Subcutaneous abdominal adipose tissue (tissue), 5 donors: ENCODE data around the gene SRCAP.

Source experiments
- H3K27ac ChIP-seq: one replicate; pipeline ENCODE4 v1.7.0; 2013; ENCODE audit warnings: low read depth, mild to moderate bottlenecking, inconsistent platforms, low read length, moderate library complexity
- H3K27me3 ChIP-seq, 5 donors: one replicate each; pipeline ENCODE4 v1.7.0; 2013; ENCODE audit warnings: low read length in 5 of 5, inconsistent platforms in 1 of 5; ENCODE audit not compliant: control insufficient read depth in 5 of 5, insufficient read depth in 4 of 5
- H3K36me3 ChIP-seq, 5 donors: one replicate each; pipeline ENCODE4 v1.7.0; 2013; ENCODE audit warnings: low read length in 5 of 5; ENCODE audit not compliant: control insufficient read depth in 5 of 5, insufficient read depth in 5 of 5
- H3K4me1 ChIP-seq, 5 donors: one replicate each; pipeline ENCODE4 v1.7.0; 2013; ENCODE audit warnings: low read length in 5 of 5, mild to moderate bottlenecking in 3 of 5, moderate library complexity in 1 of 5; ENCODE audit not compliant: control insufficient read depth in 5 of 5, insufficient read depth in 5 of 5
- H3K4me3 ChIP-seq, 5 donors: one replicate each; pipeline ENCODE4 v1.7.0; 2013; ENCODE audit warnings: low read length in 5 of 5, low read depth in 1 of 5
- H3K9ac ChIP-seq, 5 donors: one replicate each; pipeline ENCODE4 v1.7.0; 2013; ENCODE audit warnings: low read length in 5 of 5, mild to moderate bottlenecking in 4 of 5, moderate library complexity in 3 of 5
- H3K9me3 ChIP-seq, 5 donors: one replicate each; pipeline ENCODE4 v1.7.0; 2013; ENCODE audit warnings: low read length in 5 of 5; ENCODE audit not compliant: control insufficient read depth in 5 of 5
- donor health status: healthy.
- donor health status: healthy.
- donor health status: healthy.
- donor health status: healthy.
- donor health status: healthy.

Gene SRCAP

DNA sequence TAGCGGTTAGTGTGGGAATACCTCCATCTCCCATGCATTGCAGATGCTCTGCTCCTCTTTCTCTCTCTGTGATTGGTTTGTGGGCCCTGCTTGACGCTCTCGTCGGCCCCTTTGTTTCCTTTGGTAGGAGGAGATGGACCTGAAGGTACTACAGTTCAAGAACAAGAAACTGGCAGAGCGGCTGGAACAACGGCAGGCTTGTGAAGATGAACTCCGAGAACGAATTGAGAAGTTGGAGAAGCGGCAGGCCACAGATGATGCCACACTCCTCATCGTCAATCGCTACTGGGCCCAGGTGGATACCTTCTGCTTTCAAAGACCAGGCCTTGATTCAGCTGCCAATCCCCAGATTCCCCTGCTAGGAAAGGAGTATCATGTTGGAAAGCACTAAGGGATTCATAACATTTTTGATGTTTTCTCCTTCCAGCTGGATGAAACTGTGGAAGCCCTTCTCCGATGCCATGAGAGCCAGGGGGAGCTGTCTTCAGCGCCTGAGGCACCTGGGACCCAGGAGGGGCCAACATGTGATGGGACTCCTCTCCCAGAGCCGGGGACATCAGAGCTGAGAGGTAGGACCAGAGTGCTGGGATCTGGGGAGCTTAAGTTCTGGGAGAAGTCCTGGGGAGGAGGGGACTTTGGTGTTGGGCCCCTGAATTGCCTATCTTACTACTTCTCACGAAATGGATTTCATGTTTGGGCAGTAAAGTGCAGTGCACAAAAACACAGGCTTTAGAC lies 64.2 kb downstream of the SRCAP start:
- H3K27me3 ChIP-seq, result no peaks in the 10 kb centered on the region

GRCh38 chr16:30764086-30764485 lies 65.1 kb downstream of the SRCAP start:
- H3K9ac ChIP-seq, result no peak overlapping the region
- no peaks in the 10 kb centered on the region for H3K9me3 ChIP-seq
- no peak overlapping the region for H3K27ac ChIP-seq
- no peak overlapping the region for H3K4me3 ChIP-seq
- no peaks in the 10 kb centered on the region for H3K27me3 ChIP-seq
- peaks cover 7 to 39% (median 28%) of the 10 kb centered on the region in 5 donors for H3K4me1 ChIP-seq
- peaks cover 7 to 60% (median 60%) of the 10 kb centered on the region in 5 donors for H3K36me3 ChIP-seq

More for the DNA sequence above, 64.2 kb downstream of the SRCAP start:
- H3K4me3 ChIP-seq, result peak overlapping the region; percentile 83 to 97 (median 93)
- peak overlapping the region; percentile 73 to 86 (median 75) for H3K9ac ChIP-seq
- H3K9me3 ChIP-seq, result no peaks in the 10 kb centered on the region
- H3K4me1 ChIP-seq, result peaks cover 7 to 48% (median 28%) of the 10 kb centered on the region in 5 donors
- peak overlapping the region; percentile 69 for H3K27ac ChIP-seq
- peaks cover 7 to 56% (median 51%) of the 10 kb centered on the region in 5 donors for H3K36me3 ChIP-seq

DNA sequence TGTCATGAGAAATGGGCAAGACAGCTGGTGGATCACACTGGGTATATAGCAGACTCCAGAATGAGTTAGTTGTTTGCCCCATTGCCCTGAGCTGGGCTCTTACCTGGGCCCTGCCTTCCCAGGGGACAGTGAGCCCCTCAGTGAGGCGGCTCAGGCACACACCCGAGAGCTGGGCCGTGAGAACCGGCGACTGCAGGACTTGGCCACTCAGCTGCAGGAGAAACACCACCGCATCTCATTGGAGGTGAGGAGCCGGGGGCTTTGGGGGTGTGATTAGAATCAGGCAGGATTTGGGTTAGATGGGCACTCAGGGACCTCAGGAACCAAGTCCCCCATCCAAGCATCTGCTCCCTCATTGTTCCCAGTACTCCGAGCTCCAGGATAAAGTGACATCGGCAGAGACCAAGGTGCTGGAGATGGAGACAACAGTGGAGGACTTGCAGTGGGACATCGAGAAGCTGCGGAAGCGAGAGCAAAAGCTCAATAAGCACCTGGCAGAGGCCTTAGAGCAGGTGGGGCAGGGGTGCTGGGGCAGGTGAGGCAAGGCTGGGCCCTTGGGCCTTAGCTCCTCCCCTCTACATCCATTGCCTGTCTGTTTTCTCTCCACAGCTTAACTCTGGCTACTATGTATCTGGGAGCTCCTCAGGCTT lies 66.0 kb downstream of the SRCAP start:
- Histone ChIP-seq H3K9me3 (no peaks in the 10 kb centered on the region), H3K4me1 (peaks cover 7 to 34% (median 28%) of the 10 kb centered on the region in 5 donors), H3K9ac (no peak overlapping the region), H3K36me3 (peaks cover 7 to 69% (median 67%) of the 10 kb centered on the region in 5 donors), H3K27me3 (no peaks in the 10 kb centered on the region), H3K4me3 (no peak overlapping the region), H3K27ac (no peak overlapping the region)

DNA sequence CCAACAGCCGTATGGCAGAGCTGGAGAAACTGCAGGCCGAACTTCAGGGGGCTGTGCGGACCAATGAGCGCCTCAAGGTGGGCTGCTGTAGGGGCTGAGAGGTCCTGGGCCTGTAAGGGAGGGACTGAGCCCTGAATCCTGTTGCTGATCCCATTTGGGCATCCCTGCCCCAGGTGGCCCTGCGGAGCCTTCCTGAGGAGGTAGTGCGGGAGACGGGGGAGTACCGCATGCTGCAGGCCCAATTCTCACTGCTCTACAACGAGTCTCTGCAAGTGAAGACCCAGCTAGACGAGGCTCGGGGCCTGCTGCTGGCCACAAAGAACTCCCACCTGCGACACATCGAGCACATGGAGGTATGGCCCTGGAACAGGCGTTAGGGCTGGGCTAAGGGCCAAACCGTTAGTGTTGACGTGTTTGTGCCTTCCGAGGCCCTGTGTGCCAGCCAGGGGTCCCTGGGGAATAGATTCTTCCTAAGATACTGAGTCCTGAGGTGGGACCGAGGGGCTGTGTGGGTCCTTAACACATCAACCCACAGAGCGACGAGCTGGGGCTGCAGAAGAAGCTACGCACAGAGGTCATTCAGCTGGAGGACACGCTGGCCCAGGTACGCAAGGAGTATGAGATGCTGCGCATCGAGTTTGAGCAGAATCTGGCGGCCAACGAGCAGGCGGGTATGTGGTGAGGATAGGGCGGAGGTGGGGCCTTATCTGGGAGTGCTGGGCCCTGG lies 67.4 kb downstream of the SRCAP start:
- H3K36me3 ChIP-seq, result peaks cover 7 to 83% (median 80%) of the 10 kb centered on the region in 5 donors
- no peaks in the 10 kb centered on the region for H3K27me3 ChIP-seq
- H3K9me3 ChIP-seq, result no peaks in the 10 kb centered on the region
- H3K4me1 ChIP-seq, result peaks cover 7 to 26% (median 22%) of the 10 kb centered on the region in 5 donors
- no peak overlapping the region for H3K9ac ChIP-seq
- H3K27ac ChIP-seq, result no peak overlapping the region
- H3K4me3 ChIP-seq, result no peak overlapping the region

- Histone ChIP-seq H3K4me1 (peaks cover 7 to 21% (median 17%) of the 10 kb centered on the region in 5 donors), H3K36me3 (peaks cover 7 to 88% (median 85%) of the 10 kb centered on the region in 5 donors), H3K27me3 (no peaks in the 10 kb centered on the region), H3K9ac (no peak overlapping the region), H3K9me3 (no peaks in the 10 kb centered on the region), H3K27ac (no peak overlapping the region), H3K4me3 (no peak overlapping the region)
Measured at GRCh38 chr16:30766933-30767284, 67.9 kb downstream of the SRCAP start.

- peaks cover 5 to 13% (median 12%) of the 10 kb centered on the region in 5 donors for H3K4me1 ChIP-seq
- H3K4me3 ChIP-seq, result no peak overlapping the region
- no peak overlapping the region for H3K27ac ChIP-seq
- peaks cover 7 to 98% (median 95%) of the 10 kb centered on the region in 5 donors for H3K36me3 ChIP-seq
- no peak overlapping the region for H3K9ac ChIP-seq
- no peaks in the 10 kb centered on the region for H3K27me3 ChIP-seq
- no peaks in the 10 kb centered on the region for H3K9me3 ChIP-seq
Measured at GRCh38 chr16:30767767-30768465, 68.9 kb downstream of the SRCAP start.

DNA sequence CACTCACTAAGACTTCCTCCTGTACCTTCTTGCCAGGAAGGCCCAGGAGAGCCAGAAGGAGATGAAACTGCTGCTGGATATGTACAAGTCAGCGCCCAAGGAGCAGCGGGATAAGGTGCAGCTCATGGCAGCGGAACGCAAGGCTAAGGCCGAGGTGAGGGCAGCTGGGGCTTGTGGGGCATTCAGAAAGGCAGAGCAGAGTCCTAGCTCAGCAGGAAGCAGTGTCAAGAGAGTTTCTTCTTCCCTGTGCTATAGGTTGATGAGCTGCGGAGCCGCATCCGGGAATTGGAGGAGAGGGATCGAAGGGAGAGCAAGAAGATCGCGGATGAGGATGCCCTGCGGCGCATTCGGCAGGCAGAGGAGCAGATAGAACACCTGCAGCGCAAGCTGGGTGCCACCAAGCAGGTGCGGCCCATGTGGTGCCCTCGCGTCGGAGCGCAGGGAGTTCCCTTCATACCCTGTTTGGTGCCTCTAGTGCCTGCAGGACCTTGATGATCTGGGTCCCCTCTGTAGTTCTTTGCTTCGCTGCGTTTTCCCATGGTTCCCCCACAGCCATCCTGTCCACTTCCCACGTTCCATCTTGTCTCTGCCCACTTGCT lies 69.7 kb downstream of the SRCAP start:
- no peak overlapping the region for H3K4me3 ChIP-seq
- peaks cover 0 to 6% (median 4%) of the 10 kb centered on the region in 5 donors for H3K4me1 ChIP-seq
- H3K9me3 ChIP-seq, result no peaks in the 10 kb centered on the region
- no peak overlapping the region for H3K9ac ChIP-seq
- H3K36me3 ChIP-seq, result peaks cover 5 to 99% (median 96%) of the 10 kb centered on the region in 5 donors
- no peaks in the 10 kb centered on the region for H3K27me3 ChIP-seq
- H3K27ac ChIP-seq, result no peak overlapping the region

DNA sequence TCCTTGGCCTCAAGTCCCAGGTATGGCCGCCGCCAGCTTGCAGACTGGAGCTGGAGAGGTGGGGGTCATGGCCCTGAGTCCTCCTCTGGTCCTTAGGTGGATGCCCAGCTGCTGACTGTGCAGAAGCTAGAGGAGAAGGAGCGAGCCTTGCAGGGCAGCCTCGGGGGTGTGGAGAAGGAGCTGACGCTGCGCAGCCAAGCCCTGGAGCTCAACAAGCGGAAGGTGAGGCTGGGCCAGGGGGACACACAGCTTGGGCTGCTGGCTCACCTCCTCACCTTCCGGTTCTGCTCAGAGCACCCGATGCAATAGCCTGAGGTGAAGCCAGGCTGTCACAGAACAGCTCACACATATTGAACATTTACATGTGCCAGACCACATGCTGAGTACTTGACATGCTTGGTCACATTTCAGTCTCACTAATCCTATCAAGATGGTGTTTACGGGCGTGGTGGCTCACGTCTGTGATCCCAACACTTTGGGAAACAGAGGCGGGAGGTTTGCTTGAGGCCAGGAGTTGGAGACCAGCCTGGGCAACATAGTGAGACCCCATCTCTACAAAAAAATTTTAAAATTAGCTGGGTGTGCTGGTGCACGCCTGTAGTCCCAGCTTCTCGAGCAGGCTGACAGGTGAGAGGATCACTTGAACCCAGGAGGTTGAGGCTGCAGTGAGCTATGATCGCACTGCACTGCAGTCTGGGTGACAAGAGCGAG lies 70.6 kb downstream of the SRCAP start:
- H3K36me3 ChIP-seq, result peaks cover 3 to 98% (median 96%) of the 10 kb centered on the region in 5 donors
- H3K27ac ChIP-seq, result no peak overlapping the region
- no peaks in the 10 kb centered on the region for H3K27me3 ChIP-seq
- H3K9me3 ChIP-seq, result no peaks in the 10 kb centered on the region
- no peak overlapping the region for H3K9ac ChIP-seq
- no peak overlapping the region for H3K4me3 ChIP-seq
- peaks cover under 1 to 5% (median 2%) of the 10 kb centered on the region in 5 donors for H3K4me1 ChIP-seq

DNA sequence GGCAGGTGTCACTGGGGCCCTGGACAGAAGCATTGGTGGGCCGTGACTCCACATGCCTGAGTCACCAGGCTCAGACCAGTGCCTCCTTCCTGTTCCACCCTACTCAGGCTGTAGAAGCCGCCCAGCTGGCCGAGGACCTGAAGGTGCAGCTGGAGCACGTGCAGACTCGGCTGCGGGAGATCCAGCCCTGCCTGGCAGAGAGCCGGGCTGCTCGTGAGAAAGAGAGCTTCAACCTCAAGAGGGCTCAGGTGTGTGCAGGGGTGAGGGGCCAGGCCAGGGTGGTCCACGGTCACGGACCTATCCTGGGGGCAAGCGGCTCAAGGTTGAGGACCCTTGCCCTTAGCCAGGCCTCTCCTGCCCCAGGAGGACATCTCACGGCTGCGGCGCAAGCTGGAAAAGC lies 72.8 kb downstream of the SRCAP start:
- H3K4me1 ChIP-seq, result peaks cover 2 to 25% (median 23%) of the 10 kb centered on the region in 5 donors
- no peak overlapping the region for H3K9ac ChIP-seq
- H3K36me3 ChIP-seq, result peaks cover 3 to 78% (median 75%) of the 10 kb centered on the region in 5 donors
- H3K4me3 ChIP-seq, result no peak overlapping the region
- H3K27ac ChIP-seq, result no peak overlapping the region
- H3K27me3 ChIP-seq, result no peaks in the 10 kb centered on the region
- no peaks in the 10 kb centered on the region for H3K9me3 ChIP-seq
